Epithelial cell of prostate (primary cell): ENCODE measurements around the gene CPM.
A peak's percentile ranks its signal among the peaks of the same experiment; 100 is the strongest.

ENCODE experiments used
- DNase-seq: peaks from one replicate; pipeline ENCODE4 v3.0.0-alpha.2; 2011; ENCODE audit warnings: low read depth, low spot score
- H3K27ac ChIP-seq: fragments of 450-650 bp; 2 replicates; pipeline ENCODE4 v1.5.1; 2017; ENCODE audit warnings: mild to moderate bottlenecking

The CPM gene

DNA sequence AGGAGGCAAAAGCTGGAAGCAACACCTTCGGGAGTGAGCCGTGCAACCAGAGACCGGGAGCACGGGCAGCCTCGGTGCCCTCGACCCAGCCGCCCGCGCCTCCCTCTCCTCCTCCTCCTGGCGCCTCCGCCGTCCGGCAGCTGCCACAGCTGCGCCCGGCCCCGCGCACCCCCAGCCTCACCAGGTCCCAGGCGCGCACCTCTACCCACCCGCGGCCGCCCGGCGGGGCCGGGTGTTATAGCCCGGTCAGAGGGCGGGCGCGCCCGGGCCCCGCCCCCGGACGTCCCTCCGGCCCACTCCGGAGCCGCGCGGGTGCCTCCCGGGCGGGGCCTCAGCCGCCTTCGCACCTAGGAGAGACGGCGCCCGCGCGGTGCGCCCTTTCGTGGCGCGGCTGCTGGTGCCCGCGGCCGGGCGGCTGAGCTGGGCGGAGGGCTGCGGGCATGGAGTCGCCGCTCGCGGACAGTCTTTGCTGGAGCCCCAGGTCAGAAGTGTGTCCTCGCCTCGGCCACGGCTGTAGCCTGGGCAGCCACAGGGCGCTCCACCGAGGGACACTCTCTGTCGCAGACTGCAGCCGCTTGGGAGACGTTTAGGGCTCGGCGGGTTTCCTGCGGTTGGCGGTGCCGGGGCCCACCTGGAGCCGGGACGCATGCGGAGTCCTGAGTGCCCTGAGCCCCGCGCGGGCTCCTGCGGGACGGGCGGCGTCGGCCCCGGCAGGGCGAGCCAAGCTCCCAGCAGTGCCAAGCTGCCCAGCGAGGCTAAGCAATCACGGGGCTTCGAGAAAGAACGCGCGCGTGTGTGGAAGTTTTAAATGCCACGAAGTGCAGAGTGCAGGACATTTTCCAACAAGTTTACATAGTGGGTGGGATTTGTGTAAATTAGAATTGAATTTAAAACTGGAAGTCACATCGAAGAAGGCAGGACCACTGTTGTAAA lies at the start of gene CPM:
CPM (minus strand) TSS at position 211 of the 933 bp plus-strand sequence. CDS start 334 bp downstream, outside the sequence.
- DNase-seq = no peak
- H3K27ac ChIP-seq = no peak within 1 kb of the TSS

DNA sequence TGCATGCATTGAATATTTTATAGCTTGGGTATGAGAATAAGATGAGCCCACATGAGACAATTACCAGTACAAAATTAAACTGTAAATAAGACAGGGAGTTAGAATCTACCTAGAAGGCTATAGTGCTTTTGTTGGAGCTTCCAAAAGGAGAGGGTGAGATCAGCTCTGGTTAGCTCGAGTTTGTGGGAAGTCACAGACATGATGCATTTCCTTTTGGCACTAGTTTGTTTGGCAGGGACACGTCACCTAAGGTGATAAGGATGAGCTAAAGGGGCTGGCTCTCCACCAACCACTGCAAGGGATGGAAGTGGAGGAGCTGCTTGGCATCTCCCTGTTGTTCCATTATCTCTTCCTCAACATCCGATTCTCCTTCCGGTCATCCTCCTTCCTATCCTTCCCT lies 48.5 kb upstream of the CPM start:
- no peak for DNase-seq
- H3K27ac ChIP-seq = no peak overlapping the region

DNA sequence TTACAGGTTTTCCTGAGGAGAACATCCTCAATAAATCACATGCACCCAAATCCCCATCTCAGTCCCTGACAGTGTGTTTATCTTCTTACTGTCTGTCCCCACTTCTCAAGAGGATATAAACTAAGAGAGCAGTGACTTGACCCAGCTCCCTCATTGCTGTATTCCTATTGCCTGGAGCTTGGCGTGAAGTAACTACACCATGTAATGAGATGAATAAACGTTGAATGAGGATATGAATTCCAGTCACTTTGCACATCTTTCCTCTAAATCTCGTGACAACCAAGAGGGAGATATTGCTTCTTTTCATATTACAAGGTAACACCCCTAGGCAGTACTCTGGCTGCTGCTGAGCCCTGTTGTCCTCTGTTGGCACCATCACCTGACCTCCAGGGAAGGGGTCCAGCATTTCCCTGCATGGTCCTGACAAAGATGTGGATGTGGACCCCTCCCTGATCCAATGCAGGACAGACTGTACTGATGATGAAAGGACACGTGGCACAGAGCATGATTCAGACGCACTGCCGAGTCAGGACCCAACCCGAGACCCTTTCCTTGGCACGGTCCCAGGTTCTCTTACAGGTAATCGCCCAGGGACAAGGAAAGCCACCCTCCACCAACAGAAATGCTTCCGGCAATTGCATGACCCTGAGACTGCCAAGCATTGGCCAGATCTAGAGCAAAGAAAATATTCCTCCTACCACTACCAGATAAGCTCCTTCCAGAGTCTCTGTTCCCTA lies 47.7 kb upstream of the CPM start:
- H3K27ac ChIP-seq = no peak overlapping the region
- DNase-seq = peak; percentile 29

DNA sequence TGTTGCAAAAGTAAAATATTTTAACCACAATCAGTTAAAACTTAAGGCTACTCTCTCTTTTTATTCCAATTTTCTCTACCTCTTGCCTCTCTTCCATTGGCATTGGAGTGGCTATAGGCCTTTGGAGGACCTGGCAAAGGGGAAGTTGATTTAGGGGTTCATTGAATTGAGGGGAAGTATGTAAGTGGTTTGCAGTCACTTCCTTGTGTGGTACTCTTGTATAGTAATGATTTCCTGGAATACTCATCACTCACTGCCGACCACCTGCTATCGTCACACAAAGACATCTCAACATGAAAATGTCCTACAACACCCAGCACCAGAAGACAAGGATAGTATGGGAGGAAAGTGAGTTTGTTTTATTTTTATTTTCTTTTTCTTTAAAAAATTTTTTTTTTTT lies 45.7 kb upstream of the CPM start:
- H3K27ac ChIP-seq = no peak overlapping the region
- DNase-seq = no peak

DNA sequence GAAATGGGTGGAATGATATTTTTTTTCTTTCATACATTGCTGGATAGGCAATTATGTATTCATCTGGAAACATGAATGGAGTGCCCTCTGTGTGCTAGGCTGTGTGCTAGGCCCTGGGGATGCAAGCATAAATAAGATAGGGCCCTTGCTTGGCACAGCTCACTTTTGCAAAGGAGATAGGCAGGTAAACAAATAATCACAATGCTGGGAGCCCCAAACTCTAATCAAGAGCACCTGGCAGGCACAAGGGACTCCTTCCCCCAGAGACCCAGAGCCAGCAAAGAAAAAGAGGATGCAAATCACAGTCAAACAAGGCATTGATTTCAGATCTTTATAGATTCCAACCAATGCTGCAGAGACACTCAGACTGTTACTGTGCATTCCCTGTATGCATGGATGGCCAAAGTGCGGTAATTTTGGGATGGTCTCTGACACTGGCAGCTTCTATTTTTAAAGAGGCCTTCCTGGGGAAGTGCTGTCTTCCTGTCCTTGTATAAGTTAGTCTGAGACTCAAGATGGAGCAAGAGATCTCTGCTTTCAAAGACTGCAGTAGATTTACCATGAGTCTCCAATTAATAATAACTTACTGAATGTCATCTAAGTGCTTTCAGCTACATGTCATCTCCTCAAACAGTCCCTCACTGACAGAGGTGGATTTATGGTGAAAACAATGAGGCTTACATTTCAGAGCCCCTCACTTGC lies 45.1 kb upstream of the CPM start:
- no peak overlapping the region for H3K27ac ChIP-seq
- no peak for DNase-seq

DNA sequence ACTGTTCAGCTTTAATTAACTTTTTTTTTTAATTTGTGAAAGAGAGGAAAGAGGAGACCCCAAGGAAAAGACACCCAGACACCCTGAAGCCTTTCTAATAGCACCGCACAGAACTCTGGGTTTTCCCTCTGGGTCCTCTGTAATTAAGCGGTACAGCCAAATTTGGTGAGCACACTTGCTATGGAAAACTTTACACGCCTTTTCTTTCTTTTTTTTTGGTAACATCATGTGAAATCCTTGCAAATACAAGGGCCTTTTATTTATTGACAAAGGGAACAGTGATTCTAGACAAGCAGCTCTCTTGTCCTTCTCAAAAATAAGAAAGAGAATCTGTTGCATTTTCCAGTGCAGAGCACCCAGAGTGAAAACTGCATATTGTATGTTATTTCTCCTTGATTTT lies 44.4 kb upstream of the CPM start:
- no peak overlapping the region for H3K27ac ChIP-seq
- DNase-seq = no peak

DNA sequence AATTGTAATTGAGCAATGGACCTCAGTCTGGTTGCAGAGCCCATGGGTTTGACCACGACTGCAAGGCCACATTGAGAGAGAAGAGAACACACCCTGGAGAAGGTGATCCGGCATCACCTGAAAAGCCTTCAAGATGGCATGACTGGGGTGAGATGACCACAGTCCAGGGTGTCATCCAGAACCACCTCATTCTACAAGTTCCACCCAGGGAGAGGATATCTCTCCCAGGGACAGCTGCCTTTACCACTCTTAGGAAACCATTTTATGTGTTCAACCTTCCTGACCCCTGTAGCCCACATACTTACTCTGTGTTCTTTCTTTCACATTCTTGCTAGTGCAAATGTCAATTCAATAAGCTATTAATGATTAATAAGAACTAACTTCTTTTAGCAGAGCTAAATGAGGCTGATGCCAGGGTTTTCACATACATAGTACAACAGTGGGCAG lies 43.4 kb upstream of the CPM start:
- no peak for DNase-seq

DNA sequence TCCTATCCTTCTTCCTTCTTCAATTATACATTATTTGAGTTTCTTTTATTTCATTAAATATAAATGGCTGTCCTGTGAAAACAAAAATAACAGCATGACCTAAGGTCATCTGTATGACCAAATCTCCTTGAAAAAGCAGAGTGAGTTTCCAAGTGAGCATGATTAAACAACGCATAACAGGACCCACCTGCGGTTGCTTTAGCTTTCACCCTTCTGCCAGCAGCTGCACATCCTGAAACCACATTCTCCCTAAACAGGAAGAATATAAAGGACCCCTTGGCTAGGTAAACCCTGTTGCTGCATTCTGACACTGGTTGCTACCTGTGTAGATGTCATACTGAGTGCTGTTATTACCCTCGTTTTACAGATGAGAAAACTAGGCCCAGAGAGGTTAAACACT lies 42.8 kb upstream of the CPM start:
- no peak for DNase-seq
- H3K27ac ChIP-seq = no peak overlapping the region

More for the DNA sequence above, 43.4 kb upstream of the CPM start:
- H3K27ac ChIP-seq = no peak overlapping the region

DNA sequence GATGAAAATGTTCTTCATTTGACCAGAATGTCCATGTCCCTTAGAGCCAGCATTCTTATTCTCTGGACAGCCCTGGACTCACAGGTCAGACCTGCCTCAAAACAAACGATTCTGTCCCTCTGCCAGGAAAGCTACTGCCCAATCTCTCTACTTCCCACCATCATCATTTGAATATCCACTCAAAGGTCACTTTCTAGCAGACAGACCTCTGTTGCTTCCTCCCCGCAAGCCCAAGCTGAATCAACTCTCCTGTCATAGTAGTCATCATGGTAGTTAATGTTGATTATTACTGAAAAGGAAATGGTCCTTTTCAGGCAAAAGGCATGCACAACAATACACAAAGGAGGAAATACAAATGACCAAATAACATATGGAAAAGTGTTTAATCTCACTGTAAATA lies 39.6 kb upstream of the CPM start:
- no peak for DNase-seq
- peak overlapping the region; percentile 52 for H3K27ac ChIP-seq

DNA sequence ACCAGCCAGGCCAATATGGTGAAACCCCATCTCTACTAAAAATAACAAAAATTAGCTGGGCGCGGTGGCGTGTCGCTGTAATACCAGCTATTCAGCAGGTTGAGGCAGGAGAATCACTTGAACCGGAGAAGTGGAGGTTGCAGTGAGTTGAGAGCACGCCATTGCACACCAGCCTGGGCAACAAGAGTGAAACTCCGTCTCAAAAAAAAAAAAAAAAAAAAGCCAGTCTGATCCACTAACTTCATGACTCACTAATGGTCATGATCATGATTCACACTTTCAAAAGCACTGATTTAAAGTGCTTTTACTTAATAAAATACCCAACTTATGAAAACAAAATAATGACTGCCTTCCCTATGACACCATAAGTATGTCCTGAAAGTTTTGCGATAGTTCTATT lies 38.4 kb upstream of the CPM start:
- H3K27ac ChIP-seq = peak overlapping the region; percentile 52
- peak; percentile 40 for DNase-seq

DNA sequence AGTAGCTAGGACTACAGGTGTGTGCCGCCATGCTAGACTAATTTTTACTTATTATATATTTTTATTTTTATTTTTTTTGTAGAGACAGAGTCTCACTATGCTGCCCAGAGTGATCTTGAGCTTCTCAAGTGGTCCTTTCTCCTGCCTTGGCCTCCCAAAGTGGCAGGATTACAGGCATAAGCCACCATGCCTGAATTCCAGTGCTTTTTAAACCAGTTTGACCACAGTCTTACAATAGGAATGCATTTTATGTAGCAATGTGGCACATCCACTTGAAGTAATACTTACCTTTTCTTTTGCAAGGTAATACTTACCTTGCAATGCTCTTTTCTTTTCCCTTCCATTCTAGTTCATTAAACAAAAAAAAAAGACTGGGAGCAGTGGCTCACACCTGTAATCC lies 38.0 kb upstream of the CPM start:
- H3K27ac ChIP-seq = peak overlapping the region; percentile 52
- DNase-seq = no peak

DNA sequence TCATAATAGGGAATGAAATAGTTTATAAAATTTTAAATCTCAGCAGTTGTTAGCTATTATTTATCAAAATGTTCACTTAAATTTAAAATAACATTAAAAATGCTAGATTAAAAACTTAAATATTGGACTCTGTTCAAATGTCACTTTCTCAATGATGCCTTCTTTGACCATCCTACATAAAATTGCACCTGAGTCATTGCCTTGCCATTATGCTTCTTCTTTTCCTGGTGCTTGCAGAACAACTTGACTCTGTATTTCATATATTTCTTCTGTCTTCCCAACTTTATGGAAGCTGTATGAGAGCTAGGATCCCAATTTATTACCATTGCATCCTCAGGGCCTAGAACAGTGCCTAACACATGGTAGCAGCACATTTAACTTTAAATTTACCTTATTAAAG lies 37.3 kb upstream of the CPM start:
- no peak for DNase-seq
- H3K27ac ChIP-seq = peak overlapping the region; percentile 52

DNA sequence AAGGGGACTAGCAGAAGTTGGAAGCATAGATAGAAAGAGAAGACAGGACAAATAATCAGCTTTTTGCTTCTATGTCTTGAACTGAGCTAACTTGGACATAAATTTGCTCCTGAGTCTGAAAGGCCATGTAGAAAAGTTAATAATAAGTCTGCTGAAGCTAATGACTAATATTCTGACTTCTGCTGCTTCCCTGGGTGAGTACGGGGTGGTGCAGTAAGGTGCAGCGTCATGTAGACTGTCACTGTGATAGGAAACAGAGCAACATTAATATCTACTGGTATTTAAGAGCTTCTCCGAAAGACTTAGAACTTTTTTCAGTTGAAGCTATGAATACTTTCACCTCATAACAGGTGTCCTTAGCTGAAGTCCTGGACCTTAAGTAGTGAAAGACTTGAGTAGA lies 34.1 kb upstream of the CPM start:
- DNase-seq = no peak
- no peak overlapping the region for H3K27ac ChIP-seq

DNA sequence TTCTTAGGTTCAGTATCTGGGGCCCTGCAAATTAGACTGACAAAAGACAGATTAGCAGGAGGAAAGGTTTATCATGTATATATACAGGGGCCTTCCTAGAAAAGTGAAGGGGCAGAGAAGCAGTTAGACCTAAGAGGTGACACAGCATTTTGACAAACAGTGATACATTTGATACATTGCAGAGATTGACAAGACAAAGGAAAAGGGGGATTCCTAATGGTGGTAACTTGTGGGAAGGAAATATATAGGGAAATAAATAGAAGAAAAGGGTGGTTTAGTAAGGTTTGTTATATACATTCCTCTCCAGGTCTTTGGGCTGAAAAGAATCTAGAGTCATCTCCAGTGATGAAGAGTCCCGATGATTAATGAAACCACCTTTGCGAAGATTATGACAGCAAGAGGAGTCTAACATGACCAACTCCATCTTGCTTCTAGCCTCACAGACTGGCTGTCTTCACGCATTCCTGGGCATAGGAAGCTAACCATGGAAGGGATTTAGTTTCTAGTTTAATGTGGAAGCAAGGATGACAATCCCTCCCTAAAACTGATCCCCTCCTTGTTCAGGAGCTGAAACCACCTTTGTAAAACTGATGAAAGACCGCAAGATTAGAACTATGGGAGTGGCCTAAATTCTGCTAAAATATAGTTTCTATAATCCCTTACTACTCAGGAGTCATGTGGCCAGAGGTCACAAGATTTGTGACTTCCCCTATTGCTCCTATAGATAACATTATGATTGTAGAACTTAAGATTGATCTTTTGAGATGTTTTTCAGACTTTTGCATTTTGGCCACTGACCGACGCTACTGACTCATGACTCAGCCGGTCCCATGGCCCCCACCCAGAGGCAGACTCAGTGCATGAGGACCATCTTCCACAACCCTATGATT lies 31.1 kb upstream of the CPM start:
- DNase-seq = no peak
- peak overlapping the region; percentile 34 for H3K27ac ChIP-seq

DNA sequence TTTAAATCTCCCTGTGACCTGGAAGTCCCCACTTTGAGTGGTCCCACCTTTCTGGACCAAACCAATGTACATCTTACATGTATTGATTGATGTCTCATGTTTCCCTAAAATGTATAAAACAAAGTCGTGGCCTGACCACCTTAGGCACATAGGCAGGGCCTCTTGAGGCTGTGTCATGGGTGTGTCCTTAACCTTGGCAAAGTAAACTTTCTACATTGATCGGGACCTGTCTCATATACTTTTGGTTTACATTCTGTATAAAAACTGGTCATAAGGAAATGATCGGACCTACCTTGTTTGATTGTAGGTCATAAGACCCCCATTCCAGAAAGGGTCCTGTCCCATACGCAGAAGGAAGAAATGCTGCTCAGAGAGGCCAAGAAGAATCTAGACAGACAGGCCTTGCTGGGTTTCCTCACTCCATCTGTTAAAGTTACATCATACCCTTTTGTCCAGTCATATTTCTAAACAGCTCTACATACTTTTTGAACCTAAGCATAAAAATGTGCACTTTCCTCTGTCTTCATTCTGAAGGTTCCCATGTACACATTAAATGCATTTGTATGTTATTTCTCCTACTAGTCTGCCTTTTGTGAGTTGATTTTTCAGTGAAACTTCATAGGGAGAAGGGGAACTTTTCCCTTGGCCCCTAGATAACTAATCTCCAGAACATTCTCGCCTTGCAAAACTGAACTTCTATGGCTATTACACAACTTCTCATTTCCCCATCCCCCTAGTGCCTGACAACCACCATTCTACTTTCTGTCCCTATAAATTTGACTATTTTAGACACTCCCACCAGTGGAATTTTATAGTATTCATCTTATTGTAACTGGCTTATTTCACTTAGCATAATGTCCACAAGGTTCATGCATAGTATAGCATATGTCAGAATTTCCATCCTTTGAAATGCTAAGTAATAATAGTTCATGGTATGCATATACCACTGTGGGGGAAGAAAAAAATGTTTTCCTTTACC lies 30.2 kb upstream of the CPM start:
- no peak for DNase-seq
- peak overlapping the region; percentile 34 for H3K27ac ChIP-seq

DNA sequence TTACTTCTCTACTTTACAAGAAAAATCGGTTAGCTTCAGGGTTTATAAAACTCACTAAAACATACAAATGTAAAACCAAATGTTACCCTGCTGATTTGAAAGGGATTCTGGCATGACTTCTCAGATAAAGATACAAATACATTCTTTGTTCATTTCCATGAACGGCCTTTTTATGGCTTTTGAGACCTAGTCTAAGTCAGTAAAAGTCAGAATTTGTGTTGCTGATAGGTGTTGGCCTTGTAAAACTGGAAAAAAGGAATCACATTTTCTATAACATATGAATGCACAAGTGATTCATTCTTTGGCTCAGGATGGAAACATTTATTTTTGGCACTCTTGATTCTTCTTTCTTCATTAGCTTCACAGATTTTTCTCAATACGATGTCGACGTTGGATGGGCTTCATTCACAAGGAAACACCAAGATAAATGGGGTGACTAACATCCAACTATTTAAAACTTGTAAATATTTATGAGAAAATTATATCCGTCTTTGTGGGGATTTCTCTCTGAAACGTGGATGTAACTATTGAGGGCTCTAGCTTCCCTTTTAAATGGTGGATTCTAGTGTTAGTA lies 27.0 kb upstream of the CPM start:
- H3K27ac ChIP-seq = no peak overlapping the region

DNA sequence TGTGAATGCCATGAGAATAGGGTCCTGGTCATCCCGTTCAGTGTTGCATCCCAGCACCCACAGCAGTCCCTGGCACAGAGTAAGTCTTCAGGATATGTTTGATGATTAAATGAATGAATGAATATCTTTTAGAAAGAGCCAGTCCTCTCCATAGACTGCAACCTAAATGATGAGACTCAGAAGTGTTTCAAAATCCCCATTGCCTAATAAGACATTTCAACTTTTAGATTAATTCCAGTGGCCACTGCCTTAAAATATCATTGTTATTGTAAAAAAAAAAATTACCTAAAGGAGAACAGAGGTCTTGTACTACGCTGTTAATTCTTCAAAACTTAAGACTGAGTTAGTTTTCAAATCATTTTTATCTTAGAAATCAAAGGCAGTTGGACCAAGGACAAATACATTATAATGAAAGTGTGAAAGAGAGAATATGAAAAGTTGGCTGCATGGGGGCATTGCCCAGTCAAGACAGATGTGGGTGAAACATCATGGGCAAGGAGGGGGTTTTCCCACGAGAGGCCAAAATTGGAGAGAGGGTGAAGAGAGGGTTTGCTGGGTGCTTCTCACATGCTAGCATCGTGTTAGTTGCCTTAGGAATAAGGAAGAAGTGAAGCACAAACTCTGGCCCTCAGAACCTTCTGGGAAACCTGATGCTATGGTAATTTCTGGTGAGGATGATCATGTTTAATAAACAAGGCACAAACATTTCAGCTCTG lies 26.3 kb upstream of the CPM start:
- H3K27ac ChIP-seq = no peak overlapping the region

More for the DNA sequence above, 27.0 kb upstream of the CPM start:
- DNase-seq = no peak

DNA sequence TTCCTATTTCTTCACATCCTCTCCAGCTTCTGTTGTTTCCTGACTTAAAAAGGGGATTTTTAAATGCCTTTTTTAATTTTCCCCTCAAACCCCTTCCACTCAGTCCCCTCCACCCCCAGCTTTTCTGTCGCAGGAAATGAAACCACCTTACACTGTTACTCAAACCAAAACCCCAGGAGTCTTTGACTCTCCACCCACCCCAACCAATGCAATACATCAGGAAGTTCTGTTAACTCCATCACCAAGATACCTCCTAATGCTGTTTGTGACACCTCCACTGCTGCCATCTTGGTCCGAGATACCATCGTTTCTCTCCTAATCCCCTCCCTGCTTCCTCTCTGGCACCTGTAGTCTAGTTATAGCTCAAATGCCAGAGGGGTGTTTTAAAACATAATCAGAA lies 25.4 kb upstream of the CPM start:
- DNase-seq = no peak
- H3K27ac ChIP-seq = no peak overlapping the region

More for the DNA sequence above, 26.3 kb upstream of the CPM start:
- no peak for DNase-seq
